A673 (cell line): ENCODE data around the gene TCF7L2.

Experiments used
- EZH2 ChIP-seq: fragments of 200-600 bp; sonication (generic); IDR thresholded peaks from 2 replicates; pipeline ENCODE4 v1.6.1; 2017; ENCODE audit warnings: borderline replicate concordance, low read depth, mild to moderate bottlenecking, mixed read lengths, antibody characterized with exemption, low read length; ENCODE audit not compliant: poor library complexity, severe bottlenecking
- TF ChIP-seq, protein P1 (sequence below): fragments of 300-800, 200-600 bp; sonication (generic); conservative IDR thresholded peaks from 2 replicates; pipeline ENCODE4 v1.5.1; 2017; ENCODE audit warnings: low read depth, mild to moderate bottlenecking, antibody characterized with exemption, low read length, moderate library complexity, mixed read lengths

DNA sequence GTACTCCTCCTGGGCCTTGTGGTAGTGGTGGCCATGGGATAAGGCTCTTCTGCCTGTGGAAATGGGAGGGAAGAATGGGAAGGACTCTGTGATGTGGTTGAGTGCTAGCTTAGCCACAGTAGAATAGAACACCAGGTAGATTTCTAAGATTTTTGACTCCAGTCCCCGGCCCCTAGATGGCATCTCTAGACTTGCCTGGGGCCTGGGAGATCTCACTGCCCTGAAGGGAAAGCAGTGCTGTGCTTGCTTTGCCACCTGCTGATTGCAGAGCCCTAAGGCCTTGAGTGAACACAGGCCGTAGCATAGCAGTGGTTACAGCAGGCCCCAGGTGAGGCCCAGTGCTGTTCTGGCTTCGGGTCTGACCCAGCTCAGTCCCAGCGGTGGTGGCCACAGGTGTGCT is 252.0 kb downstream of the TCF7L2 start:
- TF ChIP-seq, protein P1, sequence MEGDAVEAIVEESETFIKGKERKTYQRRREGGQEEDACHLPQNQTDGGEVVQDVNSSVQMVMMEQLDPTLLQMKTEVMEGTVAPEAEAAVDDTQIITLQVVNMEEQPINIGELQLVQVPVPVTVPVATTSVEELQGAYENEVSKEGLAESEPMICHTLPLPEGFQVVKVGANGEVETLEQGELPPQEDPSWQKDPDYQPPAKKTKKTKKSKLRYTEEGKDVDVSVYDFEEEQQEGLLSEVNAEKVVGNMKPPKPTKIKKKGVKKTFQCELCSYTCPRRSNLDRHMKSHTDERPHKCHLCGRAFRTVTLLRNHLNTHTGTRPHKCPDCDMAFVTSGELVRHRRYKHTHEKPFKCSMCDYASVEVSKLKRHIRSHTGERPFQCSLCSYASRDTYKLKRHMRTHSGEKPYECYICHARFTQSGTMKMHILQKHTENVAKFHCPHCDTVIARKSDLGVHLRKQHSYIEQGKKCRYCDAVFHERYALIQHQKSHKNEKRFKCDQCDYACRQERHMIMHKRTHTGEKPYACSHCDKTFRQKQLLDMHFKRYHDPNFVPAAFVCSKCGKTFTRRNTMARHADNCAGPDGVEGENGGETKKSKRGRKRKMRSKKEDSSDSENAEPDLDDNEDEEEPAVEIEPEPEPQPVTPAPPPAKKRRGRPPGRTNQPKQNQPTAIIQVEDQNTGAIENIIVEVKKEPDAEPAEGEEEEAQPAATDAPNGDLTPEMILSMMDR: no peak
- no peak for TF ChIP-seq EZH2
